ENCODE measurements around the gene RTN4R.
A peak's percentile ranks its signal among the peaks of the same experiment; 100 is the strongest.
"Not testable (repeated sequence)": the region's sequence is repeated elsewhere in the genome, so short reads cannot be mapped to it uniquely, and the experiment has no call there.

Gene RTN4R

DNA sequence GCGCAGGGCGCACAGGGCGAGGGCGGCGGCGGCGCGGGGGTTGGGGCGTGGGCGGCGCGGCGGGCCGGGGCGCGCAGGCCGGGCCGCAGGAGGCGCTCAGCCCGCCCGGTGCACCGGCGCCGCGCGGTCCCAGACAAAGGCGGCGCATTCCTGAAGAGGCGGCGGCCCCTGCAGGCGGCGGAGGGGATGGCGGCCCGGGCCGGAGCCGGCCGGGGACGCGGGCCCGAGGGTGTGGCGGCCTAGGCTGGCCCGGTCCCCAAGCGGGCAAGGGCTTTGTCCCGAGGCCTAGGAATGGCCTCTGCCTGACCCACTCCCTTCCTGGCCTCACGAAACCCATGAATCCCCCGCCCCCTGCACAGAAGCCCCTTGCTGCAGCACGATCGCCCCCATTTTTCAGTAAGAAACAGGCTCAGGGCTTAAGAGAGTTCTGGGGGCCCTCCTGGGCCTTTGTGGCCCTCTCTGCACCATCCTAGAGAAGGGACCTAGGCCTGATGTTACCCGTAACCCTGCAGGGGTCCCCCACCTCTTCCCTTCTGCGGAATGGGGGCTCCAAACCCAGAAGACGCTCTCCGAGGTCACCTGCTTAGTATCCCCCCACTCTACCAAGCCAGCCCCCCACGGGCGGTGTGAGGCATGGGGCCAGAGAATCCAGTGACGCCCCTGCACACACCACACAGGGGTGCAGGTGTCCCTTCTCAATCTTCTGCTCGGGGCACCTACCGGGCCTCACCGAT lies at the start of gene RTN4R:
RTN4R (minus strand) TSS at position 40 of the 734 bp plus-strand sequence. CDS start 226 bp downstream, outside the sequence.
- peak; percentile 86 for DNase-seq

DNA sequence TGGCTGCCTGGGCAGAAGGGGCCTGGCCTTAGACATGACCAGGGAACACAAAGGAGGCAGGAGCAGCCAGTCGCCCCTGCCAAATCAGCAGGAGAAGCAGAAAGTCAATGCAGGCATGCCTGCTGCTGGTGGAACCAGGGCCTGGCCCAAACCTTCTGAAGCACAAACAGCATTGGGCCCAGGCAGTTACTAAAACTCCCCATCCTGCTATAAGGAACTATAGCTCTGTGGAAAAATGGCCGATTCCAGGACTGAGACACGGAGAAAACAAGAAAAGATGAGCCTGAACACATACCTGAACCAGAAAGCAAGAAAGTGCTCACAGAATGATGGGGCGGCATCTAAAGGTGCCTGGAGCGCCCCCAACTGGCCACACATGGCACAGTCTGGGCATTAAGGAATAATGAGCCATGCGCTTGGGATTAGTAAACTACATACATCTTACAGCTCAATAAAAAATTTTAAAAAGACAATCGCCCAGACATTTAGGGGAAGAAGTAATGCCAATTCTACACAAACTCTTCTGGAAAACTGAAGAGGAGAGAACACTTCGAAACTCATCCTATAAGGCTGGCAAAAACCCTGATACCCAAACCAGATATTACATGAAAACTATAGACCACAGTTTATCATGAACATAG lies 49.4 kb upstream of the RTN4R start:
- not testable (repeated sequence) for DNase-seq

DNA sequence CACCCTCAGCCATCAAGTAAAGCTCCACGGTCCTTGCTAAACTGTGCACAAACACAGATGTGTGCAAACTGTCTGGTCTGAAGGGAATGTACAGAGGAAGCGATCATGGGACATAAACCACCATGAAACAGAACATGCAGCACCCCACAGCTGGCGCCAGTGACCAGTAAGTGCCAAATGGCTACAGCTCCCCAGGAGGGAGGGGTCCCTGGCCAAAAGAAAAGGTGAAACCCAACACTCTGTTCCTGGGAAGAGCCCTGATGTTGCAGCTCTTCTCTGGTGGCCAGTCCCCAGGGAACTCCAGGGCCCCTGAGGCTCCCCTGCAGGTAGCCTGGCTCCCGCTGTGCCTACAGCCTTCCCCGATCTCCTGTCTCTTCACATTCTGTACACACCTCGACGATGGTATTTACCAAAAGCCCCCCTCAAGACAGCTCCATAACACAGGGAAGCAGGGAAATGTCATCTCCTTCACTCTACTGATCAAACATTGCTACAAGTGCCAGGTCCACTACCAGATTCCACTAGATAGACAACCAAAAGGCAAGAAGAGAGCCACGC lies 48.8 kb upstream of the RTN4R start:
- peak; percentile 25 for DNase-seq

DNA sequence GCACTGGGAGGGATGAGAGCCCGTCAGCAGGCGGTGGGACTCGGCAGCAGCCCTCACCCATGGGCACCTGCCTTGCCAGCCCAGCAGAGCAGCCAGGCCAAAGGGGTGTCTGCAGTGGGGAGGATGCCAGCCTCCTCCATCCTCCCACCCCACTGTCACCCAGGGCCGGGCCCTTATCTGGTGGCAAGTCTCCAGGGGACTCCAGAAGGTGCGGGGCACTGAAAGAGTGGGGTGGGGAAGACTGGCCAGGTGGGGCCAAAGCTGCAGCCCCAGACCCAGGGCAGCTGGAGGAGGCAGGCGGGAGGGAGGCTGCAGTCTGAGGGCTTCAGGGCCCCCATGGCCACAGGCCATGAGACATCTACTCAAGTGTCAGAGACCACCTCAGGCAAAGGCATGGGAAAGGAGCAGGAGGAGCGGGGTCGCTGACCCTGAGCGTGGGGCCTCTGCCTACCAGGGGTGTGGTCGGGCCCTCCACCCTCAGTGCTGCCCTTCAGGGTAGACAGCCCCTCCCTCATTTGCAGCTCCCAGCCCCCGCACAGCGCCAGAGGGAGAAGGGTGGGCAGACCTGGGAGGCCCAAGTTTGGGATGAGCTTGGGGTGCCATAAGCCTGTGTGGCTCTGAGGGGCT lies 48.2 kb upstream of the RTN4R start:
- no peak for DNase-seq

DNA sequence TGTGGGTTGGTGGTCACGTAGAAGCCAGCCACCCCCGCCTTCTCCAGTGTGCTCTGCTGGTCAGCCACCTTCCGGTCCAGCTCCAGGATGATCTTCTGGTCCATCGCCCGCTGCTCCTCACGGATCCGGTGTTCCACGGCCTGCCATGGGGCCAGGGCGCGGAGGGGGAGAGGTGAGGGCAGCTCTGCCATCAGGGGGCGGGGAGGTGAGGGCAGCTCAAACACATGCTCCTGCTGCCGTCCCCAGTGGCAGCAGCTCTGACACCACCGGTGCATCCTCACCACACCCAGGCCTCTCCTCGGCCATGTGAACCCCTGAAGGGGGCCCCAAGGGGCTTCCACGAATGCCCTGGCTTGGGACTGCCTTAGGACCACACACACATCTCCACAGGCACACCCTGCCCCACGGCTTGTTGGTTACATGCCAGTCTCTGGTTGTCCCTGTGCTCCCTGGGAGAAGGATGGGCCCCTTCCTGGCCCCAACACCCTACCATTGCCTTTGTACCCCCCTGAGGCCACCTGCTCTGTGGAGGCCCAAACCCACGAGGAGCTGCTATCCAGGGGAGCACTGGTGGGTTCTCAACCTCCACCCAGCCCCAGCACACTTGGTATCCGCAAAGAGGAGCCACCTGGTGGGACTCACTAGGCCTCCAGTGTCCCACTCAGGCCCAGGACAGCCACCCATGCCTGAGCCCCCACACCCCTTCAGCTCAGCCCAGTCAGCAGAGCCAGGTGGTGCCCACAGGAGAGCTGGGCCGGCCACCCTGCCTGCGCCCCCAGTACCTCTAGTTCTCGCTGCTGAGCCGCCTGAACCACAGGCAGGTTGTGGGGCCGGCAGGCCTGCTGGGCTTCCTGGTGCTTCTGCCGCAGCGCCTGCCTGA lies 47.5 kb upstream of the RTN4R start:
- DNase-seq = no peak

DNA sequence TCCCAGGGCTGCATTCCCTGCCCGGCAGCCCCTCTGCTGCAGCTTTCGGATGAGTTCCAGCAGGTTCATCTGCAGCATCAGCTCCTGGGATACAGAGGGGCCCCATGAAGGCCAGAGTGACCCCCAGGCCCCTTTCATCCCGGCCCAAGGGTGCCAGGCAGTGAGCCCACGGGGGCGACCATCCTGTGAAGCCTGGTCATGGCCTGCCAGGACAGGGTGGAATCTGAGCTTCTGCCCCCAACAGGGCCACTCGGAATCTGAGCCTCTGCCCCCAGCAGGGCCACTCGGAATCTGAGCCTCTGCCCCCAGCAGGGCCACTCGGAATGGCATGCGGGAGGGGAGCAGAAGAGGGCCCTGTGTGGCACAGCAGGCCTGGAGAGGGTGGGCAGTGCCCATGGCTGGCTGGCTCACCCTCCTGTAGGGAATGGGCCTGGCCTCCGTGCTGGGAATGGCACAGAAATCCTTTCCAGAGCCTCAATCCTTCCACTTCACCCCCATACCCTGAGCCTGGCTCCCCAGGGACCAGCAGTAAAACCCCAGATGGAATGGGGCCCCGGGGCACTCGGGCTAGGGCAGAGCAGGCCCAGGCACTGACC lies 46.7 kb upstream of the RTN4R start:
- not testable (repeated sequence) for DNase-seq

DNA sequence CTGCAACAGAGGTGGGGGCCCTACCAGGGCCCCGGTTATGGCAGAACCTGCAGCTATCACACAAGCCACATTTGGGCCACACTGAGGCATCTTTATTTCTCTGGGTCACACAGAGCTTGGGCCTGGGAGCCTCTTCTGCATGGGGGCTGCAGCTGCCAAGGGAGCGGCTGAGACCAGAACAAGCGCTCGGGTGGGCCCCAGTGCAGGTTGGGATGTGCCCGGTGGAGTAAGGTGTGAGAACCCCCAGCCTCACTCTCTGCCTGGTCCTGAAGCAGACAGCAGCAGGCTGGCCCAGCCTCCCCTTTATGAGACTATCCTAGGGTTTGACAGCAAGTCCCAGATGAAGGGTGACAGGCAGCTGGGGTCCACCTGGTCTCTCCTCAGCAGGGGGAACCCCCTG lies 46.1 kb upstream of the RTN4R start:
- not testable (repeated sequence) for DNase-seq

DNA sequence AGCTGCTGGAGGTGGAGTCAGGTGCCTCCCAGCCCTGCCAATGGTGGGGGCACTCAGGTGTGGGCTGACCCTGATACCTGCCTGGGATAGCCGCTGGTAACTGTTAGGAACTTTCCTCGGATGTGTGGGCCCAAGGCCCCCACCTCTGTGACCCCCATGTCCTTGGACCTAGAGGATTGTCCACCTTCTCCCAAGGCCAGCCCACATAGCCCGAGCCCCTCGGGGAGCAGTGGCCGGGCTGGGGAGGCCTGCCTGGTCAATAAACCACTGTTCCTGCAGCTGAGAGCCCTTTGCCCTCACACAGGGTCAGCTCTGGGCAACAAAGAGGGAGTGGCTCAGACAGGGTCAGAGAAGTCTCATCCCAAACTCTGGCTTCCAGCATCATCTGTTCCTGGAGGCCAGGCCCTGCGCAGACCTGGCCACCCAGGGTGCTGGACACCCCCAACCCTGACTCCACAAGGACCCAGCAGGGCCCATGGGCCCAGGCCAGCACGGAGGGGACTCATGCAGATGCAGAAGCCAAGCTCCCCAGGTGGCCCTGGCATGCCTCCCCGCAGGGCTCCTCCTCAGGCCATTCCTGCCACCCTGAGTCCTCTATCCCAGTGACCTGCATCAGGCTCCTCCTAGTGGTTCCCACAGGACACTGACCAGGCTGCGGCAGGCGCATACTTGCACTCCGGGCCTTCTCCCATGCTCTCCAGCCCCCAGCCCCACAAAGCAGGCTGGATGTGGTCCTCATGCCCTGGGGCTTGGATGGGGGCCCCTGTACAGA lies 45.4 kb upstream of the RTN4R start:
- DNase-seq = peak; percentile 3

DNA sequence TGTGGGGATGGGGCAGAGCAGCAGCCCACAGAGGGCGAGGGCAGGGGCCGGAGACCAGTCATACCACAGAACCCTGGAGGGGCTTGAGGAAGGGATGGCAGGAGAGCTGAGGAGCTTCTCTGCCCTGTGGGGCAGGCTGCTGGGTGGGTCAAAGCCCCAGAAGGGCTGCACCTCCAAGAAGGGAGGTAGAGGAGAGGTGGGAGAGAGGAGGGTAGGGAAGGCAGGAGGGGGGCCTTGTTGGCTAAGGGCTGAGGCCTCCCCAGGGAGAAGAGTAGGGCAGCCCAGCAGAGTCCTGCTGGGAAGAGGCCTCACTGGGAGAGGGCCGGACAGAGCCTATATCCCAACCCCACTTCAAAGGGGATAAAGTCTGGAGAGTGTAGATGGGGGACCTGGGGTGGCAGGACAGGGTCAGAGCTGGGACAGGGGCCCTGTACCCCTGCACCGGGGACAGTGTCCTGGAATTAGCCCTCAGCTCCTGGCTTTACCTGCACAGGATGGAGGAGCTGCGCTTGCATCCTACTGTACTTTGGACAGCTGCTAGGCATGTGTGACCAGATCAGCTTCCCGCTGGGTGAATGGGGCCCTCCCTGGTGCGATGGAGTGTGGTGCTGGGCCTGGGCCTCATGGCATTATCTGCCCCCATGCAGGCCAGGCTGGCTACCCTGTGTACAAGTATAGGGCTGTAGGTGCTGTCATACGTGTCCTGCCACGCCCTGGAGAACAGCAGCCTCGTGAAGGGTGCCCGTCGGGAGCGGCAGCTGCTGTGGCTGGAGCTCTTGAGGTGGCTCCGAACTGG lies 44.5 kb upstream of the RTN4R start:
- DNase-seq = no peak

DNA sequence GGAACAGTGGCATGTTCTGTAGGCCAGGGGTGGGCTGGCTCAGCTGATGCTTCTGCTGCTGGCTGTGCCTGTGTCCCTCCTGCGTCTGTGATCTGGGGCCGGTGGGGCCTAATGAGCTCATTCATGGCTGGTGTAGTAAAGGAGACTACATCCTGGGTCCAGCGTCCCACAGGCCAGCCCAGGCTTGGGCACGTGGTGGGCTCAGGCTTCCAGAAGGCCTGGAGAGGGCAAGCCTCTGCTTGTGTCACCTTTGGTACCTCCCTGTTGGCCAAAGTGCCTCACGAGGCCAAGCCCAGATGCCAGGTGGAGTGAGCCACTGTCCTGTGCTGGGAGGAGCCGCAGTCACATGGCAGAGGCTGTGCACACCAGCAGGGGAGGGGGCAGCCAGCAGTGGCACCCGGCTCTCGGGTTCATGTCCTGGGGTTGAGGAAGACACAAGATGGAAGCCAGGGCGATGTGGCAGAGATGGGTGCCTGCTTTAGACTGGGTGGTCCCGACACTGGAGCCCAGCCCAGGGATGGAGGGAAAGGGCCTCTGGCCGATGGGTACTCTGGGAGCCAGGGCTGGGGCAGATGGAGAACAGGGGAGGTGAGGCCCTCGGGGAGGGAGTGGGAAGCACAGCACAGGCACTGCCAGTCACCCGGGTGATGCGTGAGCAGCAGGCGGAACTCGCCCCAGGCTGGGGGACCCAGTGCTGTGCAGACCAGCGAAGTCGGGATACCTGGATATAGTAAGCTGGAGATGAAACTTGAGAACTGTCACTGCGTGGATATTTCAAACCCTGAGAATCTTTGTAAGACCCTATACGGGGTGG lies 43.3 kb upstream of the RTN4R start:
- not testable (repeated sequence) for DNase-seq

DNA sequence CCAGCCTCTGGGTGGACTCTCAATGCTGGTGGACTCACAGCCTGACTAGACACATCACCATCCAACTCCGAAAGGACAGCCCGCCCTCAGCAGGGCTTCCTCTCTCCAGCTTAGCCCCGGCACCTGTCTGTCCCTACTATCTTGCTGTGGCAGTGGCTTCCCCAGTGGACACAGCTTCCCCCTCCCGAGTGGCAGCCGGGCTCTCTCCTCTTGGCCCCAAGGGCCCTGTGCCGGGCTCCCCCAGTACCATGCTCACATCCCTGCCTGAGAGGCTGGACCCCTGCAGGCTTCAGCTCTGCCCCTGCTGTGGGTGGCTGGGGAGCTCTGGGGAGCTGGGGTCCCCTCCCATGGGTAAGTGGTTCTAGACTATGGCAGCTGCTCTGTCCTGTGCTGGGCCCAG lies 42.7 kb upstream of the RTN4R start:
- not testable (repeated sequence) for DNase-seq

DNA sequence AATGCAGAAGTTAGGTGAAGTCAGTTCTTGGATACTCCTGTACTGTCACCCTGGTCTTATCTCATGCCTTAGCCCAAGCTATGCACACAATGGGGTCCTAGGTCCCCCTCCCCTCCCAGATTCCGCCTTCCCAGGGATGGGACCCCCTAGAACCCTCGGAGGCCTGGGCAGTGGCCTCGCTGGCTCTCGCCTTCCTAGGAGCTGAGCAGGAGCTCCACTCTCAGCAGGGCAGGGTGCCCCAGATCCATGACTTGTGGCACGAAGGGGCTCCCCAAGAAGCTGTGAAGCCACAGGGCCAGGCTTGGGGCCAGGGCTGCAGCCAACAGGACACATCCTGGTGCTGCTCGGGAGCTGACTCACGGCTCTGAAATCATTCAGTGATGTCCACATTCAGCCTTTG lies 42.1 kb upstream of the RTN4R start:
- DNase-seq = not testable (repeated sequence)

DNA sequence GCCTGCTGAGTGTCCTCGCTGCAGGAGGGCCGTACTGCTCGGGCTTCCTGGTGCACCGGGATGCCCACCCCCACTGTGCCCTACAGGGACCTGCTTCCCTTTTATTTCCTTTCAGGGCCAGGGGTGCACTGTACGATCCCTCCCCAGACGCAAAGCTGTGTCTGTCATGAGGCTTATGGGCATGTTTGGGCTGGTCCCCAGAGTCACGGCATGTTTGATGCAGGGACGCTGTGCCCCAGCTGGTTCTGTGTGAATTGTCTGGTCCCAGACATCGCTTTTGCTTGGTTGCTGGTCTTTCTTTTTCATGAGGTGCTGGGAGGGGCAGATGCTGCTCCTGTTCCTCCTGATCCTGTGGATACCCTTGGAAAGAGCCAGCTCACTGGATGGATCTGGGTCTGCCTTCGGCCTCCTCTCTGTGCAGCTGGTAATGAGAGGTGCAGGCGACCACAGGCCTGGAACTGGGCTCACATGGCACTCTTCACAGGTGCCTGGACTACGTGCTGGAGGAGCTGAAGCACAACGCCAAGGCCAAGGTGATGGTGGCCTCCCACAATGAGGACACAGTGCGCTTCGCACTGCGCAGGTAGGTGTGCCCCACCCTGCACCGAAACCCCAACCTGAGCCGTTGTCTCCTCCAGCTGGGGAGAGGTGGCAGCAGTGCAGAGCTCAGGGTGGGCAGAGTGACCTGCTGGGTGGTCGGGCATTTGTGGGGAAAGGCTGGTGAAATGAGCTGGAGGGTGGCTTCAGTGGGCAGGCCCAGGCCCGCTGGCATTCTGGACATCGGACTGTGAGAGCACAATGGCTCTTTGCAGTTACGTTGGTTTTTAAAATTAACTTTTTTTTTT lies 40.9 kb upstream of the RTN4R start:
- peak; percentile 52 for DNase-seq

DNA sequence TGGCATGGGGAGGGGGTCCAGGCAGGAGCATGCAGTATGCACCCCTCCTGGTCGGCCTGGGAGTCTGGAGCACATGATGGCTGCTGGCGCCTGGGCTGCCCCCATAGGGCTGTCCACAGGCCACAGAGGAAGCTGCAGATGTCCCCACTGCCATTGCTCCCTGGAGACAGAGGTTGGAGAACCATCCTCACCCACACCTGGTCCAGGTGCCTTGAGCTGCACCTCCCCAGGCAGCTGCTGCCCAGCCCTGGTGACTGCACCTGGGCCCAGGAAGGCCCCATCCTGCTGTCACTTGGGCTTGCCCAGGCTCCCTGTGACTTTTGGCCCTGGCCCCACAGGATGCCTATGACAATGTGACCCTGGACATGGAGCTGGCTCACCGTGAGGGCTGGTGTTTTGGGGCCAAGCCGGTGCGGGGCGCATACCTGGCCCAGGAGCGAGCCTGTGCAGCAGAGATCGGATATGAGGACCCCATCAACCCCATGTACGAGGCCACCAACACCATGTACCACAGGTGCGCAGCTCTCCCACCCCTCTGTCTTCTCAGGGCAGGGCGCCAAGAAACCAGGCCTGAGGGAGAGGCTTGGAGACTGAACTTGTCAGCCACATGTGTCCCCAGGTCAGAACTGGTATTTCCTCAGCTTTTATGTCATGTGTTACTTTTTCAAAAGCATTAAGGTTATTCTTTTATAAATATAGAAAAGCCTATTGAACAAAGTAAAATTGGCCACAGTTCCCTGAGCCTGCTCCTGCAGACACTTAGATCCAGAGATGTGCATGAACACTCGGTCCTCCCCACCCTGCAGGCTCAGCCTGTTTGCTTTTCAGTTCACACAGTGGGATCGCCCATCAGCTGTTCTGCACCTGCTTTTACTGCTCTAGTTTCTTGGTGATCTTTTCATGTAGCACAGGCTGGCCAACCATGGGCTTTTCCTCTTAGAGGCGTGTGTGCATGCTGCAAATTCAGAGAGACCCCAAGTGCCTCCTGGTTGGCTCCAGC lies 39.6 kb upstream of the RTN4R start:
- DNase-seq = peak; percentile 35

DNA sequence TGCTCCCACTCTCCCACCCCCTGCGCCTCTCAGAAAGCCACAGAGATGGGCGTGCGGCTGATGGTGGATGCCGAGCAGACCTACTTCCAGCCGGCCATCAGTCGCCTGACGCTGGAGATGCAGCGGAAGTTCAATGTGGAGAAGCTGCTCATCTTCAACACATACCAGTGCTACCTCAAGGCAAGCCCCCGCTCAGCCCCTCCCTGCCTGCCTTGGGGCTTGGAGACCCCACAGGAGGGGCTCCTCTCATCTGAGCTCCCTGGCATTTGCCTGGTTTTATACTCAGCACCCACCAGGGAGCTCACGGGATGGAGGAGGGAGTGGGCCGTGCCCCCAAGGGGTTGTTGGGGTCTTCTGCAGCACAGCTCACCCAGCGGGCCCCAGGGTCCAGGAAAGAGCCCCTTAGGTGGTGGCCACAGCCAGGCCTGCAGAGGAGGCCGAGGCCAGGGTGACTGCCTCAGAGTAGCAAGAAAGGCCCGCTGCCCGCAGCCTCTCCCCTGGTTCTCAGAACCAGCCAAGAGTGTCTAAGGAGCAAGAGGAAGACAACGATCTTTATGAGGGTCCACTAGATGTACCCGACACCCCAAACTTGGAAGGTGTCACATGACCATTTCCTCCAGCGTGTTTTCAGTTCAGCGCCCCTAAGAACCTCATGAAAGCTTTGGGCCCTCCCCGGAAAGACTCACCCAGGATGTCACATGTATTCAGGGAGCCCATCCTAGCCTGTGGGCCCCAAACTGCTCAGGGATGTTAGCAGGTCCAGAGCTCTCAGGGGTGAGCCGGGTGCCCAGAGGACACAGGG lies 38.7 kb upstream of the RTN4R start:
- DNase-seq = not testable (repeated sequence)

DNA sequence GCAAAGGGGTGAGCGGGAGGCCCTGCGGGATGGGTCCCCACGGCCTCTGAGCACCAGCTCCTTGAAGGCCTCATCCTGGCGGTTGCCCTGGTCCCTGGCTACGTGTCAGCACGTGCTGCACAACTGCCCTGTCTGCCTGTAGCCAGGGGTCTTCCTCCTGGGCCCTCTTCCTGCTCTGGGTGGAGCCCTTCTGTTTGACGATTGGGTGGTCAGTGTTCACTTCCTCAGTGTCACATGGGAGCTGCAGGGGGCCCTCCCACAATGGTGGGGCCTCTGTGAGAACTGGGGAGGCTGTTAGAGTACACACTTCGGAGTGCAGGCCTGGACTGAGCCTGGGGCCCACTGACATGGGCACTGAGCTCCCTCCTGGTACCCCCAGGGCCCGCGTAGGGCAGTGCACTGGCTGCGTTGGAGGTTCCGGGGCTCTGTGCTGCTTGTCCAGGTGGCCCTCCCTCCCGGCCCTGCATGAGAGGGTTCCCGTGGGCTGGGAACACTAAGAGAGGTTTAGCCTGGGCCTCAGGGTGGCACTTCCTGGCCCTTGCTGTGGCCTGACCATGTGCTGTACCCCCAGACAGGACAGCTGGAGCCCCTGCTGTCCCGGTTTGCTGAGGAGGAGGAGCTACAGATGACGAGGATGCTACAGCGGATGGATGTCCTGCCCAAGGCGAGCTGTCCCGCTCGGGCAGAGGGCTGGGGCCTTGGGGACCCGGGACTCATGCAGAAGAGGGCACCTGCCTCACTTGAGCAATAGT lies 38.0 kb upstream of the RTN4R start:
- no peak for DNase-seq
